8988T (cell line): ENCODE data around the gene PDE6G.
"Not testable (repeated sequence)": the region's sequence is repeated elsewhere in the genome, so short reads cannot be mapped to it uniquely, and the experiment has no call there.

Experiments
- DNase-seq: peaks from one replicate; pipeline ENCODE4 v3.0.0; 2011

The PDE6G gene

GRCh38 chr17:81686614-81687013 is 30.3 kb upstream of the PDE6G start:
- DNase-seq, result no peak

GRCh38 chr17:81685108-81685507 is 28.8 kb upstream of the PDE6G start:
- DNase-seq, result no peak

- no peak for DNase-seq
Observed at GRCh38 chr17:81684442-81684911, 28.1 kb upstream of the PDE6G start.

- DNase-seq, result peak; percentile 96
Observed at GRCh38 chr17:81683584-81684441, 27.5 kb upstream of the PDE6G start, which contains the start of the genes ARL16 and HGS. Gene ARL16 (minus strand): TSS chr17:81683797. CDS start chr17:81683753, 44 bp downstream. Gene HGS (plus strand): TSS chr17:81684011. CDS start chr17:81684067, 56 bp downstream.

- DNase-seq, result no peak
Observed at GRCh38 chr17:81683208-81683583, 26.9 kb upstream of the PDE6G start.

GRCh38 chr17:81682565-81683207 is 26.3 kb upstream of the PDE6G start:
- no peak for DNase-seq

- DNase-seq, result no peak
Observed at GRCh38 chr17:81681672-81682071, 25.3 kb upstream of the PDE6G start.

- no peak for DNase-seq
Observed at GRCh38 chr17:81680150-81680549, 23.8 kb upstream of the PDE6G start.

- DNase-seq, result no peak
Observed at GRCh38 chr17:81676906-81677305, 20.6 kb upstream of the PDE6G start.

- not testable (repeated sequence) for DNase-seq
Observed at GRCh38 chr17:81675515-81676221, 19.3 kb upstream of the PDE6G start.

- no peak for DNase-seq
Observed at GRCh38 chr17:81673561-81674258, 17.4 kb upstream of the PDE6G start.

- DNase-seq, result no peak
Observed at GRCh38 chr17:81672954-81673353, 16.6 kb upstream of the PDE6G start.

- no peak for DNase-seq
Observed at GRCh38 chr17:81672504-81672903, 16.2 kb upstream of the PDE6G start.

GRCh38 chr17:81667754-81668153 is 11.4 kb upstream of the PDE6G start:
- DNase-seq, result no peak

GRCh38 chr17:81666342-81667191 is 10.2 kb upstream of the PDE6G start, which contains the start of the genes CCDC137 and OXLD1:
Gene CCDC137 (plus strand): TSS chr17:81666737. CDS start chr17:81666767, 30 bp downstream.
Gene OXLD1 (minus strand): TSS chr17:81666605. CDS start chr17:81666577, 28 bp downstream.
- DNase-seq, result peak; percentile 78

GRCh38 chr17:81666092-81666341 is 9.7 kb upstream of the PDE6G start:
- no peak for DNase-seq

GRCh38 chr17:81665205-81666091 is 9.1 kb upstream of the PDE6G start:
- no peak for DNase-seq

GRCh38 chr17:81664051-81664470 is 7.7 kb upstream of the PDE6G start:
- DNase-seq, result no peak

GRCh38 chr17:81662002-81662401 is 5.7 kb upstream of the PDE6G start:
- DNase-seq, result no peak

GRCh38 chr17:81660441-81660840 is 4.1 kb upstream of the PDE6G start:
- no peak for DNase-seq

GRCh38 chr17:81659038-81659437 is 2.7 kb upstream of the PDE6G start:
- DNase-seq, result no peak
